T-helper 2 cell treated with Interferon-gamma antibody and Interleukin-4, amounts not matched to agents 5 μg/mL and 100 μg/mL, for 36 hours (primary cell): ENCODE measurements around the gene ARAF.
"Not testable (repeated sequence)": the region's sequence is repeated elsewhere in the genome, so short reads cannot be mapped to it uniquely, and the experiment has no call there.

Source experiments
- DNase-seq: peaks from one replicate; pipeline ENCODE4 v3.0.0; 2021; ENCODE audit warnings: low spot score
- H3K27ac Mint-ChIP-seq: one replicate; pipeline ENCODE4 v1.8.0; 2021; ENCODE audit warnings: mild to moderate bottlenecking, mixed read lengths
- H3K27me3 Mint-ChIP-seq: one replicate; pipeline ENCODE4 v1.8.0; 2021; ENCODE audit warnings: low read depth, mixed read lengths
- H3K36me3 Mint-ChIP-seq: one replicate; pipeline ENCODE4 v1.8.0; 2021; ENCODE audit warnings: low read depth, mixed read lengths
- H3K4me1 Mint-ChIP-seq: one replicate; pipeline ENCODE4 v1.8.0; 2021; ENCODE audit warnings: low read depth, mixed read lengths
- H3K4me3 Mint-ChIP-seq: one replicate; pipeline ENCODE4 v1.8.0; 2022; ENCODE audit warnings: mild to moderate bottlenecking, moderate library complexity, mixed read lengths
- H3K9me3 Mint-ChIP-seq: one replicate; pipeline ENCODE4 v1.8.0; 2021; ENCODE audit warnings: mixed read lengths

The ARAF gene

GRCh38 chrX:47560934-47561658 lies at the start of gene ARAF:
Gene ARAF, plus strand, starts transcription at chrX:47561205. Its CDS starts 1,763 bp downstream, at chrX:47562968.
- H3K4me3 Mint-ChIP-seq, result peak within 1 kb of the TSS; percentile 96
- peak within 1 kb of the TSS; percentile 99 for H3K27ac Mint-ChIP-seq
- no peaks in the 10 kb centered on the region for H3K27me3 Mint-ChIP-seq
- H3K36me3 Mint-ChIP-seq, result peaks cover 19% of the 10 kb centered on the region
- no peaks in the 10 kb centered on the region for H3K9me3 Mint-ChIP-seq
- DNase-seq, result peak; percentile 94
- H3K4me1 Mint-ChIP-seq, result peaks cover 30% of the 10 kb centered on the region

GRCh38 chrX:47512383-47512782 lies 48.6 kb upstream of the ARAF start:
- H3K4me1 Mint-ChIP-seq, result peaks cover 10% of the 10 kb centered on the region
- peak overlapping the region; percentile 47 for H3K4me3 Mint-ChIP-seq

GRCh38 chrX:47513034-47513965 lies 47.7 kb upstream of the ARAF start:
- H3K4me3 Mint-ChIP-seq, result peak overlapping the region; percentile 77
- DNase-seq, H3K36me3 Mint-ChIP-seq, H3K27ac Mint-ChIP-seq, H3K9me3 Mint-ChIP-seq: not testable (repeated sequence)
- H3K4me1 Mint-ChIP-seq, result peaks cover 10% of the 10 kb centered on the region
- H3K27me3 Mint-ChIP-seq, result peaks cover 12% of the 10 kb centered on the region

More at GRCh38 chrX:47512383-47512782, 48.6 kb upstream of the ARAF start:
- DNase-seq, H3K27ac Mint-ChIP-seq, H3K36me3 Mint-ChIP-seq, H3K9me3 Mint-ChIP-seq: not testable (repeated sequence)
- H3K27me3 Mint-ChIP-seq, result peaks cover 12% of the 10 kb centered on the region

GRCh38 chrX:47514533-47515235 lies 46.3 kb upstream of the ARAF start:
- no peaks in the 10 kb centered on the region for H3K9me3 Mint-ChIP-seq
- H3K27me3 Mint-ChIP-seq, result peaks cover 12% of the 10 kb centered on the region
- no peak for DNase-seq
- H3K36me3 Mint-ChIP-seq, result no peaks in the 10 kb centered on the region
- H3K27ac Mint-ChIP-seq, result no peak overlapping the region
- peaks cover 10% of the 10 kb centered on the region for H3K4me1 Mint-ChIP-seq
- H3K4me3 Mint-ChIP-seq, result no peak overlapping the region

GRCh38 chrX:47515941-47516665 lies 44.9 kb upstream of the ARAF start:
- Mint-ChIP-seq H3K27ac (no peak overlapping the region), H3K4me1 (peaks cover 10% of the 10 kb centered on the region), H3K36me3 (no peaks in the 10 kb centered on the region), H3K27me3 (peaks cover 12% of the 10 kb centered on the region), H3K4me3 (no peak overlapping the region), H3K9me3 (no peaks in the 10 kb centered on the region)
- DNase-seq, result no peak

GRCh38 chrX:47518144-47518543 lies 42.9 kb upstream of the ARAF start:
- Mint-ChIP-seq H3K4me1 (peaks cover 13% of the 10 kb centered on the region), H3K36me3 (no peaks in the 10 kb centered on the region), H3K4me3 (no peak overlapping the region), H3K9me3 (no peaks in the 10 kb centered on the region), H3K27ac (no peak overlapping the region), H3K27me3 (peaks cover 5% of the 10 kb centered on the region)
- no peak for DNase-seq

- no peaks in the 10 kb centered on the region for H3K9me3 Mint-ChIP-seq
- no peaks in the 10 kb centered on the region for H3K36me3 Mint-ChIP-seq
- peak overlapping the region; percentile 75 for H3K4me3 Mint-ChIP-seq
- peaks cover 2% of the 10 kb centered on the region for H3K27me3 Mint-ChIP-seq
- DNase-seq, result peak; percentile 75
- H3K27ac Mint-ChIP-seq, result no peak overlapping the region
- H3K4me1 Mint-ChIP-seq, result peaks cover 3% of the 10 kb centered on the region
Observed at GRCh38 chrX:47523297-47523696, 37.7 kb upstream of the ARAF start.

- Mint-ChIP-seq H3K27ac (no peak overlapping the region), H3K4me1 (peaks cover 3% of the 10 kb centered on the region), H3K36me3 (no peaks in the 10 kb centered on the region), H3K27me3 (peaks cover 2% of the 10 kb centered on the region), H3K9me3 (no peaks in the 10 kb centered on the region), H3K4me3 (peak overlapping the region; percentile 75)
- no peak for DNase-seq
Observed at GRCh38 chrX:47523713-47524166, 37.3 kb upstream of the ARAF start.

GRCh38 chrX:47529548-47529947 lies 31.5 kb upstream of the ARAF start:
- Mint-ChIP-seq H3K27me3 (peaks cover 2% of the 10 kb centered on the region), H3K4me1 (no peaks in the 10 kb centered on the region), H3K27ac (no peak overlapping the region), H3K9me3 (no peaks in the 10 kb centered on the region), H3K36me3 (no peaks in the 10 kb centered on the region), H3K4me3 (no peak overlapping the region)
- DNase-seq, result no peak

- no peaks in the 10 kb centered on the region for H3K4me1 Mint-ChIP-seq
- no peak for DNase-seq
- no peak overlapping the region for H3K27ac Mint-ChIP-seq
- no peaks in the 10 kb centered on the region for H3K9me3 Mint-ChIP-seq
- no peaks in the 10 kb centered on the region for H3K27me3 Mint-ChIP-seq
- H3K36me3 Mint-ChIP-seq, result no peaks in the 10 kb centered on the region
- H3K4me3 Mint-ChIP-seq, result no peak overlapping the region
Observed at GRCh38 chrX:47530049-47530448, 31.0 kb upstream of the ARAF start.

GRCh38 chrX:47539860-47540259 lies 21.1 kb upstream of the ARAF start:
- Mint-ChIP-seq H3K4me3 (no peak overlapping the region), H3K27ac (no peak overlapping the region), H3K9me3 (no peaks in the 10 kb centered on the region), H3K36me3 (no peaks in the 10 kb centered on the region), H3K4me1 (no peaks in the 10 kb centered on the region), H3K27me3 (peaks cover 2% of the 10 kb centered on the region)
- DNase-seq, result no peak

- Mint-ChIP-seq H3K9me3 (no peaks in the 10 kb centered on the region), H3K27me3 (peaks cover 2% of the 10 kb centered on the region), H3K27ac (no peak overlapping the region), H3K36me3 (no peaks in the 10 kb centered on the region), H3K4me3 (no peak overlapping the region), H3K4me1 (no peaks in the 10 kb centered on the region)
- no peak for DNase-seq
Observed at GRCh38 chrX:47540754-47541538, 20.1 kb upstream of the ARAF start.

- no peaks in the 10 kb centered on the region for H3K4me1 Mint-ChIP-seq
- H3K27ac Mint-ChIP-seq, result no peak overlapping the region
- H3K9me3 Mint-ChIP-seq, result no peaks in the 10 kb centered on the region
- H3K4me3 Mint-ChIP-seq, result no peak overlapping the region
- H3K27me3 Mint-ChIP-seq, result peaks cover 2% of the 10 kb centered on the region
- no peaks in the 10 kb centered on the region for H3K36me3 Mint-ChIP-seq
- DNase-seq, result no peak
Observed at GRCh38 chrX:47543496-47543895, 17.5 kb upstream of the ARAF start.
